Karpas-422 (cell line): Measurements from ENCODE around the gene REXO5. TPM values are rescaled to one million over a fixed set of nuclear protein-coding genes. Genes with fewer than 3 reads are reported as not detected.

ENCODE experiments used
- DNase-seq: peaks from one replicate; pipeline ENCODE4 v3.0.0-alpha.2; 2015
- H2AFZ ChIP-seq: fragments of 200-600 bp; sonication (generic); 2 replicates; pipeline ENCODE4 v1.6.1; 2014; ENCODE audit warnings: antibody characterized with exemption, low read length, mixed read lengths
- H3K27ac ChIP-seq: fragments of 200-600 bp; sonication (generic); 2 replicates; pipeline ENCODE4 v1.5.1; 2014; ENCODE audit warnings: mild to moderate bottlenecking, low read length, moderate library complexity
- H3K27me3 ChIP-seq: fragments of 200-600 bp; sonication (generic); 2 replicates; pipeline ENCODE4 v1.6.1; 2014; ENCODE audit warnings: low read length, mixed read lengths
- H3K36me3 ChIP-seq: fragments of 200-600 bp; sonication (generic); 2 replicates; pipeline ENCODE4 v1.6.1; 2014; ENCODE audit warnings: low read length, mixed read lengths; ENCODE audit not compliant: insufficient read depth
- H3K4me1 ChIP-seq: fragments of 200-600 bp; sonication (generic); 2 replicates; pipeline ENCODE4 v1.6.1; 2014; ENCODE audit warnings: mild to moderate bottlenecking, low read length, mixed read lengths
- H3K4me2 ChIP-seq: fragments of 200-600 bp; sonication (generic); 2 replicates; pipeline ENCODE4 v1.6.1; 2014; ENCODE audit warnings: low read length, low read depth, mild to moderate bottlenecking; ENCODE audit not compliant: poor library complexity, severe bottlenecking
- H3K4me3 ChIP-seq: fragments of 200-600 bp; sonication (generic); 2 replicates; pipeline ENCODE4 v1.5.1; 2014; ENCODE audit warnings: mild to moderate bottlenecking, antibody characterized with exemption, low read length, mixed read lengths
- H3K79me2 ChIP-seq: fragments of 200-600 bp; sonication (generic); 2 replicates; pipeline ENCODE4 v1.6.1; 2014; ENCODE audit warnings: mild to moderate bottlenecking, low read length, mixed read lengths
- H3K9ac ChIP-seq: fragments of 200-600 bp; sonication (generic); 2 replicates; pipeline ENCODE4 v1.6.0; 2014; ENCODE audit warnings: low read length
- H3K9me2 ChIP-seq: fragments of 200-600 bp; sonication (generic), shearing (Covaris generic); replicated peaks from 2 replicates; pipeline ENCODE4 v1.6.0; 2014; ENCODE audit warnings: mild to moderate bottlenecking, low read length, moderate library complexity; ENCODE audit not compliant: insufficient read depth
- H3K9me3 ChIP-seq: fragments of 300-700, 200-600 bp; sonication (generic); 2 replicates; pipeline ENCODE4 v1.6.1; 2014; ENCODE audit warnings: low read length, mixed read lengths
- H4K20me1 ChIP-seq: fragments of 200-600 bp; sonication (generic); 2 replicates; pipeline ENCODE4 v1.6.1; 2014; ENCODE audit warnings: mild to moderate bottlenecking, antibody characterized with exemption, low read length, low read depth; ENCODE audit not compliant: insufficient read depth
- total RNA-seq: library from RNA; depleted of rRNA; stranded (reverse); fragments of >200 nt; shearing (Covaris generic); gene quantifications from 2 replicates; pipeline ENCODE4 v1.2.3, GENCODE V29; 2014; ENCODE audit warnings: low replicate concordance

REXO5 gene
- total RNA-seq, 1 experiment from 2014 or later: 13.9 TPM

GRCh38 chr16:20766294-20766693 lies 40.0 kb upstream of the REXO5 start:
- Histone ChIP-seq H3K79me2 (no peaks in the 10 kb centered on the region), H3K9ac (no peak overlapping the region), H3K4me2 (no peak overlapping the region), H3K4me3 (no peak overlapping the region), H3K9me2 (no peaks in the 10 kb centered on the region), H3K4me1 (peaks cover 16% of the 10 kb centered on the region), H3K27me3 (no peaks in the 10 kb centered on the region), H3K36me3 (no peaks in the 10 kb centered on the region), H3K9me3 (no peaks in the 10 kb centered on the region), H2AFZ (no peak overlapping the region), H3K27ac (no peak overlapping the region), H4K20me1 (no peaks in the 10 kb centered on the region)
- no peak for DNase-seq

- H2AFZ ChIP-seq: no peak overlapping the region
- H3K27me3 ChIP-seq: no peaks in the 10 kb centered on the region
- H3K9ac ChIP-seq: no peak overlapping the region
- no peak overlapping the region for H3K4me3 ChIP-seq
- H3K79me2 ChIP-seq: no peaks in the 10 kb centered on the region
- H3K9me3 ChIP-seq: no peaks in the 10 kb centered on the region
- H3K36me3 ChIP-seq: no peaks in the 10 kb centered on the region
- no peak overlapping the region for H3K4me2 ChIP-seq
- no peak for DNase-seq
- no peaks in the 10 kb centered on the region for H4K20me1 ChIP-seq
- H3K9me2 ChIP-seq: no peaks in the 10 kb centered on the region
- no peak overlapping the region for H3K27ac ChIP-seq
- peaks cover 16% of the 10 kb centered on the region for H3K4me1 ChIP-seq
Measured at GRCh38 chr16:20767577-20767976, 38.8 kb upstream of the REXO5 start.

GRCh38 chr16:20768121-20768520 lies 38.2 kb upstream of the REXO5 start:
- Histone ChIP-seq H3K9me2 (no peaks in the 10 kb centered on the region), H3K79me2 (no peaks in the 10 kb centered on the region), H4K20me1 (no peaks in the 10 kb centered on the region), H3K4me2 (no peak overlapping the region), H3K27ac (no peak overlapping the region), H2AFZ (no peak overlapping the region), H3K36me3 (no peaks in the 10 kb centered on the region), H3K9ac (no peak overlapping the region), H3K9me3 (no peaks in the 10 kb centered on the region), H3K27me3 (no peaks in the 10 kb centered on the region), H3K4me3 (no peak overlapping the region), H3K4me1 (peaks cover 14% of the 10 kb centered on the region)
- no peak for DNase-seq

GRCh38 chr16:20768818-20769217 lies 37.5 kb upstream of the REXO5 start:
- H4K20me1 ChIP-seq: no peaks in the 10 kb centered on the region
- no peak overlapping the region for H3K27ac ChIP-seq
- H2AFZ ChIP-seq: no peak overlapping the region
- H3K4me1 ChIP-seq: peaks cover 8% of the 10 kb centered on the region
- no peaks in the 10 kb centered on the region for H3K27me3 ChIP-seq
- H3K9me2 ChIP-seq: no peaks in the 10 kb centered on the region
- no peak overlapping the region for H3K4me2 ChIP-seq
- no peaks in the 10 kb centered on the region for H3K9me3 ChIP-seq
- no peak overlapping the region for H3K9ac ChIP-seq
- no peak for DNase-seq
- H3K79me2 ChIP-seq: no peaks in the 10 kb centered on the region
- H3K4me3 ChIP-seq: no peak overlapping the region
- no peaks in the 10 kb centered on the region for H3K36me3 ChIP-seq

DNA sequence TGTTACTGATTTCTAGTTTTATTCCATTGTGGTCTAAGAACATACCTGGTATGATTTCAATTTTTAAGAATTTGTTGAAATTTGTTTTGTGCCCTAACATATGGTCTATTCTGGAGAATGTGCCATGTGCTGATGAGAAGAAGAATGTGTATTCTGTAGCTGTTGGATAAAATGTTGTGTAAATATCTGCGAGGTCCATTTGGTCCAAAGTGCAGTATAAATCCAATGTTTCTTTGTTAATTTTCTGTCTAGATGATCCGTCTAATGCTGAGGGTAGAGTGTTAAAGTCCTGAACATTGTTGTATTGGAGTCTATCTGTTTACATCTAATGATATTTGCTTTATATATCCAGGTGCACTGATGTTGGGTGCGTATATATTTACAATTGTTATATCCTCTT lies 32.6 kb upstream of the REXO5 start:
- Histone ChIP-seq H3K79me2 (no peaks in the 10 kb centered on the region), H4K20me1 (no peaks in the 10 kb centered on the region), H3K27me3 (no peaks in the 10 kb centered on the region), H3K9ac (no peak overlapping the region), H3K9me3 (no peaks in the 10 kb centered on the region), H3K4me2 (no peak overlapping the region), H2AFZ (no peak overlapping the region), H3K36me3 (no peaks in the 10 kb centered on the region), H3K4me3 (no peak overlapping the region), H3K9me2 (no peaks in the 10 kb centered on the region), H3K4me1 (no peaks in the 10 kb centered on the region), H3K27ac (no peak overlapping the region)
- DNase-seq: no peak

- Histone ChIP-seq H3K27me3 (no peaks in the 10 kb centered on the region), H3K4me3 (no peak overlapping the region), H3K9me3 (no peaks in the 10 kb centered on the region), H3K4me2 (no peak overlapping the region), H2AFZ (no peak overlapping the region), H3K9me2 (no peaks in the 10 kb centered on the region), H3K27ac (no peak overlapping the region), H3K79me2 (no peaks in the 10 kb centered on the region), H3K4me1 (no peaks in the 10 kb centered on the region), H3K36me3 (no peaks in the 10 kb centered on the region), H4K20me1 (no peaks in the 10 kb centered on the region), H3K9ac (no peak overlapping the region)
- peak; percentile 89 for DNase-seq
Measured at GRCh38 chr16:20774703-20775362, 31.5 kb upstream of the REXO5 start.

DNA sequence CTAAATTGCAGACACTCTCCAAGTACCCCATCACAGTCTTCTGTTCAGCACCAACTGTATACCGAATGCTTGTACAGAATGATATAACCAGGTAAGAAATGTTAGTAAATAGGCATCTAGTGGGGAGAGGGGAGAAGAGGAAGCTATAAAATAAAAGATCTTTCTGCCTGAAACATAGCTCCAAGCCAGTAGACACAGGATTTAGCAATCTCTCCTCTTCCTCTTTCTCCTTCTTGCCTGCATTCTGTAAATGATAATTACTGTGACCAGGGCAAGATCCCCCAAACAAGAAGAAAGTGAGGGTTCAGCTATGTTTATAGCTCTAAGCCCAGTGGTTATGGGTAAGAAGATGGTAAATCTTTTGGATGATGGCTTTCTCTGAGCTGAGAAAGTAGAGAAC lies 24.6 kb upstream of the REXO5 start:
- H2AFZ ChIP-seq: no peak overlapping the region

GRCh38 chr16:20782470-20782869 lies 23.9 kb upstream of the REXO5 start:
- H3K36me3 ChIP-seq: no peaks in the 10 kb centered on the region
- no peak overlapping the region for H3K27ac ChIP-seq
- H3K4me3 ChIP-seq: no peak overlapping the region
- H2AFZ ChIP-seq: no peak overlapping the region
- H3K27me3 ChIP-seq: no peaks in the 10 kb centered on the region
- no peaks in the 10 kb centered on the region for H3K9me2 ChIP-seq
- no peak overlapping the region for H3K4me2 ChIP-seq
- no peaks in the 10 kb centered on the region for H4K20me1 ChIP-seq
- H3K4me1 ChIP-seq: no peaks in the 10 kb centered on the region
- no peaks in the 10 kb centered on the region for H3K9me3 ChIP-seq
- no peak for DNase-seq
- H3K9ac ChIP-seq: no peak overlapping the region
- H3K79me2 ChIP-seq: no peaks in the 10 kb centered on the region

More for the DNA sequence above, 24.6 kb upstream of the REXO5 start:
- no peaks in the 10 kb centered on the region for H3K9me3 ChIP-seq
- H3K4me1 ChIP-seq: no peaks in the 10 kb centered on the region
- H3K36me3 ChIP-seq: no peaks in the 10 kb centered on the region
- H3K9ac ChIP-seq: no peak overlapping the region
- no peak overlapping the region for H3K4me3 ChIP-seq
- no peak for DNase-seq
- H3K79me2 ChIP-seq: no peaks in the 10 kb centered on the region
- no peak overlapping the region for H3K27ac ChIP-seq
- H3K27me3 ChIP-seq: no peaks in the 10 kb centered on the region
- H4K20me1 ChIP-seq: no peaks in the 10 kb centered on the region
- no peak overlapping the region for H3K4me2 ChIP-seq
- no peaks in the 10 kb centered on the region for H3K9me2 ChIP-seq
